GM19239 (cell line): ENCODE measurements around the gene CHST3.

ENCODE experiments used
- DNase-seq: peaks from one replicate; pipeline ENCODE4 v3.0.0; 2011; ENCODE audit warnings: low spot score; ENCODE audit not compliant: insufficient read length
- FAIRE-seq: peaks from 2 replicates; lab custom pipeline; 2011; peaks lifted over from hg19 to GRCh38; lab: Jason Lieb, UNC

Gene CHST3

DNA sequence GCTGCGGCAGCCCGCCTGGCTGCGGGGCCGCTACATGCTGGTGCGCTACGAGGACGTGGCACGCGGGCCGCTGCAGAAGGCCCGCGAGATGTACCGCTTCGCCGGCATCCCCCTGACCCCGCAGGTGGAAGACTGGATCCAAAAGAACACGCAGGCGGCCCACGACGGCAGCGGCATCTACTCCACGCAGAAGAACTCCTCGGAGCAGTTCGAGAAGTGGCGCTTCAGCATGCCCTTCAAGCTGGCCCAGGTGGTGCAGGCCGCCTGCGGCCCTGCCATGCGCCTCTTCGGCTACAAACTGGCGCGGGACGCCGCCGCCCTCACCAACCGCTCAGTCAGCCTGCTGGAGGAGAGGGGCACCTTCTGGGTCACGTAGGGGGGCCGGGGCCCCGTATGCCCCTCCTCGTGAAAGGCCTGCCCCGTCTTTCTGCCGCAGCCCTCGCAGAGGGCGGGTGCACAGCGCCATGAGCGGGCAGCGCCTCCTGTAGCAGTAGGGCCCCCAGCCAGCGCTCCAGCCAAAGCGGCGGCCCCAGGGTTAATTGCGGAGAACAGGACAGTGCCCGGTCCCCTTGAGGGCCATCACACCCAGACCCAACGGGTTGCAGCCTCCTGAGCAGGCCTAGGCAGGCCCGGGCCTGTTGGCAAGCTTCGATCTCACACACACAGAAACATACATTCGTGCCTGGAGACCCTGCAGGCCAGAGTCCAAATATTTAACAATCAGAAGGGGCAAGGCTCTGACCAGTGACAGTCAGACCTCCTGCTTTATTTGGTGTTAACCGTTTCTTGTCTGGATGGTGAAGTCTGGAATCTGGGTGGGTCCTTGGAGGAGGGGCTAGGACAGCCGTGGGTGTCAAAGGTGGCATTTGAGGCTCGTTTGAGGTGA is 44.1 kb downstream of the CHST3 start:
- no peak for DNase-seq
- FAIRE-seq, result no peak

DNA sequence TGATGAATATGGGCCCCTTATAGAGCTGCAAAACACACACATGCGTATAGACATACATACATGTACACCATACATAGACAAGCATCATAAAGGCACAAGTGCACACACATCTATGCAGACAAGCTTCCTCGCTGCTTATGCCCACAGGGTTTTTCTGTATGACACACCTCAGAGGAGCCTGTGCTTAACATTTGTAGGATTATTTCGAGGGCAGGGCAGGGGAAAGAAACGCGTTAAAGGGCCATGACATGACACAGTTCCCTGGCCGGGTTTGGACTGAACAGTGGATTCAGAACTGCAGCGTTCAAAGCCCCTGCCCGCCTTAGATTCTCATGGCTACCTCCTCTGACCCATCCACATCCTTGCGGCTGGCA is 44.8 kb downstream of the CHST3 start:
- FAIRE-seq (no peak), DNase-seq (no peak)

GRCh38 chr10:72009425-72010081 is 45.4 kb downstream of the CHST3 start:
- FAIRE-seq, result no peak
- no peak for DNase-seq

DNA sequence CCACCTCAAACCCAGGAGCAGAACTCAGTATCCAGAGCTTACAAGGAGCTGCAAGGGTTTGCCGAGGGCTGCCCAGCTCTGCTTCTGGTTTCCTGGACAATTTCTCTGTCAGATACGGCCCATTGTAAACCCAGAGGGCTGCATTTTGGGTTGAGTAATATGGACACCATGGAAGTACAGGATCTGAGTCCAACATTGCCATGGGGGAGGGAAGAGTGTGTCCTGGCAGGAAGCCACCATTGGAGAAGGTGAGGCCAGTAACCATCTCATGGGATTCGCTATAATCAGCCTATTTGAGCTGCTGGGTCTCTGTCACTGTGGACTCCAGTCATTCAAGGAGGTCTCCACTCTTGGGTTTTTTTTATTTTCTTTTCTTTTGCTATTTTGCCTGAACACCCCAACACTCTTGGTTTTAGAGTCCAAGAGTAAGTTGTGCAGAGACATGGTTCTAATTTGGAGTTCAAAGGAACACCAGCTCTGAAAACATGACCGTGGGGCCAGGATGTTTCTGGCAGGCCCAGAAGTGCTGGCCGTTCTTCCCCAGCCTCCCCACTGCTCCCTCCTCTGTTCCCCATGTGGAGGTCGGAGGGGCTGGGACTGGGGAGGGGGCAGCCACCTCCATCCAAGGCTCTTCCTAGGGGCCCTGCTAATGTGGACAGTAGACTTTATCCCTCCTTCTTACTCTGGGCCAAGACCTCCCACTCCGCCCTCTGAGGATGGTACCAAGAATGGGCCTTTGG is 46.2 kb downstream of the CHST3 start:
- DNase-seq, result no peak
- no peak for FAIRE-seq

DNA sequence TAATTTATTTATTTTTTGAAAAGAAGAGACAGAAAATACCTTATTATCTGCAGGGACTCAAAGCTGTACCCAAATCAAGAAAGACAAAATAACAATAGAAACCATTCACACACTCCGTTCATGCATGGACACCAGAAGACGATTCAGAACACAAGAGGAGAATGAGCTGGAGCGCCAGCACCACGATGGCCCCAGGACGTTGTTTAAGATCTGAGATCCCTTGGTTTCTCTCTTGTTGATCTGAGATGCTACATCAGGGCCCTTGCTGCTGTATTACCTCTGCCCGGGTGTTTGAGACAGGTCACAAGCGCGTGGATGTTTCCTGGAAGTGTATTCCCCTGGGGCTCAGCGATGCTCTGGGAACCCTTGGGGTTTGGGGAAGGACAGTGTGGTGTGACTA is 46.8 kb downstream of the CHST3 start:
- no peak for FAIRE-seq

GRCh38 chr10:72011468-72011867 is 47.3 kb downstream of the CHST3 start:
- DNase-seq (no peak), FAIRE-seq (no peak)

More for the DNA sequence above, 46.8 kb downstream of the CHST3 start:
- no peak for DNase-seq

DNA sequence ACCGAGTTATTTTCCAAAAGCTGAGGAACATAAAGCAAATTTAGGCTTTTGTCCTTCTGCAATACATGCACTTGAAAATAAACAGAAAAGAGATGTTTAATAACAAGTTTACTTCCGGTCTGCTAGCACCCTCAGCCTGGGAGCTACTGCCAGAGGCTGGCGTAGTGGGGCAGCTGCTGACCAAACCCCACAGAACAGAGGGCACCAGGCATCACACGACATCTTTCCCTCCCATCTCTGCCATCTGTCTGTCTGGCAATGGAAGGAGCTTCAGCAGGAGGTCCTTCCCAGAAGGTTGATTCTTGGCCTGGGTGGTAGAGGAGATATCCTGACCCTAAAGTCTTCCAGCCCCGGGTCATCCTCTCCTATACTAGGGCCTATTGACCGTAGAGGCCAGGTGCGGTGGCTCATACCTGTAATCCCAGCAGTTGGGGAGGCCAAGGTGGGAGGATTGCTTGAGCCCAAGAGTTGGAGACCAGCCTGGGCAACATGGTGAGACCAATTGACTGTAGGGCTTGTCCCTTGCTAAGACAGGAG is 47.8 kb downstream of the CHST3 start:
- no peak for FAIRE-seq
- no peak for DNase-seq

DNA sequence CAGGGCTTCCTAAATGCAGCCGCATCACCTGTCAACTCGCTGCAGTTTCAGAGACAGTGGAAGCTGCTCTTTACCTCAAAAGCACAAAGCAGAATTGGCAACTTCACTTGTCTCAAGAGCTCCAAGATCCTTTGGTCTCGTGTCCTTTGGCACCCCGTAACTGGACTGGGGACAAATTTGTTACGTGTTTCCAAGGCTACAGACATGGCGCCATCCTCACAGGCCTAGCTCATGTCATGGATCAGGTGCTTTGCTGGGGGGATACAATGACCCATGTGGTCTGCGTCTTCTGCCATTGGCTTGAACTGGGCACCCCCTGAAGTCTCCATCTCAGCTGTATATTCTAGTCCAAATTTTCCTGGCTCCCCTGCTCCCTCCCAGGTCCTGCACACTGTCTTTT is 48.6 kb downstream of the CHST3 start:
- DNase-seq, result no peak
- no peak for FAIRE-seq

DNA sequence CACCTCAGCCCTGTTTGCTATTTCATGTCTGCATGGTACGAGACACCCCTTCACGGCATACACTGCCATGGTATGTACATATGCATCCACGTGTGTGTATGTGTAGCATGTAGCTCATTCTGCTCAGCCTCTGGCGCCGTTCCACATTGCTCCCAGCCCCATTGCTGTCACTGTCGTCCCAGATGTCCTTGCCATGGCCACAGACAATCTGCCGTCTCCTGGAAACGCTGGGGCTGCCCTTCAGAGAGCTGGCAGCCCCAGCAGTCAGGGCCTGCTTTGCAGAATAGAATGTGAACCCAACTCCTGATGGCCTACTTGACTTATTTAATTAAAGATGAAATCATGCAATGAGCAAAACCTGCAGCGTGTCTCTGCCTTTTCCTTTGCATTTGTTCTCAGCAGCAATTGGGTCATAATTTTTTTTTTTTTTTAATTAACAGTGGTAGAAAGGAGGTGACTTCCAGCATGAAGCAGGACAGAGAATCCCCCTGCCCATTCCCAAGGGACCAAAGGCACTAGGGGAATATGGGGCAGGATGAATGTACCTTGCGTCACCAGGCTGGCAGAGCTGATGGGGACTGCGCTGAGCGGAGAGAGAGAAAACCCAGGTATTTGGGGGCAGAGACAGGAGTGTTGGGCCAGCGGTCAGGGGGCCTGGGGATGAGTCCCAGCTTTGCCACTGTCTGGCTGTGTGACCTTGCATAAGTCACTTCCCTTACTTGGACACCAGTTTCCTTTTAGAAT is 49.2 kb downstream of the CHST3 start:
- FAIRE-seq (no peak), DNase-seq (no peak)

- FAIRE-seq, result no peak
- DNase-seq, result no peak
Observed at GRCh38 chr10:72014197-72014596, 50.0 kb downstream of the CHST3 start.

DNA sequence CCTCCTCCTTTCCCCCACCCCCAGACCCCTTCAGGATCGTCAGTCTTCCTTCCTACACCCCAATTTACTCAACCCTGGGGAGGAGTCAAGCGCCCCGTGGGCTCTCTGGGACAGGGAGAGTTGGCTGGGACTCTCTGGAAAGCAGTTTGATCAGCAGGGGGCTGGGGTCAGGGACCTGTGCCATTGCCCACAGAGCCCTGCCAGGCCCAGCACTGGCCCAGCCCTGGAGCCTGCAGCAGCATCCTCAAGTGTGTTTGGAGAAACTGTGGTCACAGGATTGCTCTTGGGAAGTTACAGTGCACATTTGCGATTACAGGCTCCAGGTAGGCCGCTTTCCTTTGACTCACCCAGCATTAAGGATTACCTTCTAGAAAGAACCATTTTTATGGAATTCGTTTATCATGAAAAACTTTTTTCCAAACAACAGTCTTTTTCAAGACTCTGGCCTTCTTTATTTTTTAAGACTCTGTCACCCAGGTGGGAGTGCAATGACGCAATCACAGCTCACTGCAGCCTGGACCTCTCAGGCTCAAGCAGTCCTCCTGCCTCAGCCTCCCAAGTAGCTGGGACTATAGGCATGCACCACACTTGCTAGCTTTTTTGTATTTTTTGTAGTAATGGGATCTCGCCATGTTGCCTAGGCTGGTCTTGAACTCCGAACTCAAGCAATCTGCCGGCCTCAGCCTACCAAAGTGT is 50.7 kb downstream of the CHST3 start:
- DNase-seq (no peak), FAIRE-seq (no peak)

DNA sequence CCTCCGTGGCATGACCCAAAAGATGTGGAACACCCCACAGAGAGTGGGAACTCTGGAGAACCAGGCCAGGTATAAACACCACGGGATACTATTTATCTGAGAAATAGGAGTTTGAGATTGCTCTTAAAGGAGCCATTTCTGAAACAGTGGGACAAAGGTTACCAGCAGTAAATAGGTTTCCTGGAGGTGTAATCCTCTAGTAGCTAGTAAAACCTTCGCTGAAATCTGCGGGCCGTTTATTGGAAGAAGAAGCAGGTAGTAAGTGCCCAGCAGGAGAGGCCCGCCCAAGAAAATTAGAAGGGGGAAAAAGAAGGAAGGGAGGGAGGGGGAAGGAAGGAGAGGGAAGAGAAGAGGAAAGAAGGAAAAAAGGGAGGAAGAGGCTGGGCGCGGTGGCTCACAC is 51.6 kb downstream of the CHST3 start:
- no peak for FAIRE-seq
- DNase-seq, result no peak

- FAIRE-seq, result no peak
- no peak for DNase-seq
Observed at GRCh38 chr10:72016608-72017300, 52.6 kb downstream of the CHST3 start.

GRCh38 chr10:72019085-72019876 is 55.1 kb downstream of the CHST3 start:
- DNase-seq (no peak), FAIRE-seq (no peak)

DNA sequence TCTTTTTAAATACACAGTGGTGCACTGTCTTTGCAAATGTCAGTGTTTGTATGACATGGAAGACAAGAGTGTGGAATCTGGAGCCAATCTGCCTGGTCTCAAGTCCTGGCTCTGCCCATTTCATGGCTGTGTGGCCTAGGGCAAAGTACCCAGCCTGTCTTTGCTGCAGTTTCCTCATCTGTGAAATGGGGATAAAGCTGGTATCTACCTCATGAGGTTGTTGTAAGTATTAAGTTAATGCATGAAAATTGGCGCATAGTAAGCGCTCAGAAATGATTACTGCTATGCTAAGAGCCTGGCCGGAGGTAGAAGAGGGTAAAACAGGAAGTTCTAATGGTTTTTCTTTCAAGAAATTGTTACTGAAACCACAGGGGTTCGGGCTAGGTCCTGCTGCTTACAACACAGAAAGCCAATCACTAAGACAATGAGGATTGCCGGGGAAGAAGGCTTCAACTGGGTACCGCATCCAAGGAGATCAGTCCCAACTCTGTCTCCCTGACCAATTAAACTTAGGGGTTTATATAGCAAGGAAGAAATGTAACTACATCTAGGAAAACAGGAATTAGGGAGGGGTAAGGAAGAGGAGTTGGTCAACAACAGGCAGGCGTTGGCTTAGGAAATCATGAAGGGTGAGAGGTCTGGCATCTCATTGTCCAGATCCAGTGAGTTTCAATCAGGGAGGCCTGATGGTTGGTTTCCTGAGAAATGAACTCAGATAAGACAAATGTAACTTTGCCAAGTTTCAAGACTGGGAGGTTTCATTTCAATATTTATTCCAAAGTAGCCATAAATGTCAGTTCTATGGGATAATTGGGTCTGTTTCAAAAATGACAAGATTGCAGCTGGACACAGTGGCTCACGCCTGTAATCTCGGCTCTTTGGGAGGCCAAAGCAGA is 57.0 kb downstream of the CHST3 start:
- FAIRE-seq (no peak), DNase-seq (no peak)

DNA sequence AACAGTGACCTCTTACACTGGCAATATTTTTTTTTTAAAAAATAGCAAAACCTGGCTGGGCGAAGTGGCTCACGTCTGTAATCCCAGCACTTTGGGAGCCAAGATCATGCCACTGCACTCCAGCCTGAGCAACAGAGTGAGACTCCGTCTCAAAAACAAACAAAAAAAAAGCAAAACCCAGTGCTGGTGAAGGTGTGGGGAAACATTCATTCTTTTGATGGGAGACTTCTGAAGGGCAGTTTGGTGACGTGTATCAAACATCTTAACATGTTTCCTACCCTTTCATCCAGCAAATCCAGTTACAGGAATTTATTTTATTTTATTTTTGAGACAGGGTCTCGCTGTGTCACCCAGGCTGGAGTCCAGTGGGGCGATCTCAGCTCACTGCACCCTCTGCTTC is 58.0 kb downstream of the CHST3 start:
- FAIRE-seq, result no peak
- DNase-seq, result no peak

GRCh38 chr10:72024596-72024995 is 60.4 kb downstream of the CHST3 start:
- FAIRE-seq, result no peak
- DNase-seq, result no peak
